IPS-18a (cell line): ENCODE results near the gene ATP6V0C.

Source experiments
- H3K27ac ChIP-seq: one replicate; pipeline ENCODE4 v1.5.1; 2013; ENCODE audit warnings: low read length
- H3K27me3 ChIP-seq: one replicate; pipeline ENCODE4 v1.6.1; 2013; ENCODE audit warnings: mild to moderate bottlenecking, low read length; ENCODE audit not compliant: control insufficient read depth, insufficient read depth
- H3K36me3 ChIP-seq: one replicate; pipeline ENCODE4 v1.6.1; 2013; ENCODE audit warnings: low read depth, low read length; ENCODE audit not compliant: control insufficient read depth
- H3K4me1 ChIP-seq: one replicate; pipeline ENCODE4 v1.6.1; 2013; ENCODE audit warnings: low read depth, low read length; ENCODE audit not compliant: control insufficient read depth
- H3K4me3 ChIP-seq: one replicate; pipeline ENCODE4 v1.5.1; 2013; ENCODE audit warnings: low read length
- H3K9ac ChIP-seq: one replicate; pipeline ENCODE4 v1.6.1; 2013; ENCODE audit warnings: mild to moderate bottlenecking, low read length, moderate library complexity
- H3K9me3 ChIP-seq: one replicate; pipeline ENCODE4 v1.6.1; 2013; ENCODE audit warnings: low read depth, low read length; ENCODE audit not compliant: control insufficient read depth

The ATP6V0C gene

GRCh38 chr16:2507665-2508064 is 6.1 kb upstream of the ATP6V0C start:
- no peak overlapping the region for H3K27ac ChIP-seq
- no peak overlapping the region for H3K9ac ChIP-seq
- peaks cover 1% of the 10 kb centered on the region for H3K4me1 ChIP-seq

DNA sequence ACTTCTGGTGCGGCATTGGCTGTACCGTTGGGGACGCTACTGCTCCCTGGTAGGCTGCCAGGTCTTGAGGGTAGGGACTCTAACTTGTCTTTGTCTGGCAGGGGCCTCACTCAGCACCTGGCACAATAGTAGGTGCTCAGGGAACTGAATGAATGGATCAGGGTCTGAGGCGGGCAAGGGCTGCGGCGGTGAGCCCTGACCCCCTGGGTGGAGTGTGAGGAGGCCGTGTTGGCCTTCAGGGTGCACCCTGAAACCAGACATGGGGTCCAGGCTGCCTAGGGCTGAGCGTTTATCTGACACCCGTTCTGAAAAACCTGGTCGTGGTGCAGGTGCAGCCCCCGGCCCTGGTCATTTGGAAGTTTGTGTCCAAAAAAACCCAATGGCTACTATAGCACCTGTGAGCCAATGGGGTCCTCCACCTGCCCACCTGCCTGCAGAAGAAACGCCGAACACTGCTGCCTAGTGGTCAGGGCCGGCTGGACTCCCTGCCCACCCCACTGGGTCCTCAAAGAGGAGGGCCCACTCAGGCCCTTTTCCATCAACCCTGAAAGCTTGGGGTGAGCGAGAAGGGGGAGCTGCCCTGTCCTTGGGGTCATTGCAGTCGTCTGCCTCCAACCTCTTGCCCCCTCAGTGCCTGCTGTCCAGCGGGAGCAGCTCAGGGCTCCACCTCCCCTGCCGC is 4.9 kb upstream of the ATP6V0C start:
- H3K27me3 ChIP-seq: no peaks in the 10 kb centered on the region
- H3K27ac ChIP-seq: no peak overlapping the region
- H3K9ac ChIP-seq: no peak overlapping the region
- H3K4me3 ChIP-seq: no peak overlapping the region
- H3K4me1 ChIP-seq: peaks cover 4% of the 10 kb centered on the region
- H3K36me3 ChIP-seq: no peaks in the 10 kb centered on the region
- no peaks in the 10 kb centered on the region for H3K9me3 ChIP-seq

More at GRCh38 chr16:2507665-2508064, 6.1 kb upstream of the ATP6V0C start:
- Histone ChIP-seq H3K4me3 (no peak overlapping the region), H3K27me3 (no peaks in the 10 kb centered on the region), H3K9me3 (no peaks in the 10 kb centered on the region), H3K36me3 (no peaks in the 10 kb centered on the region)

DNA sequence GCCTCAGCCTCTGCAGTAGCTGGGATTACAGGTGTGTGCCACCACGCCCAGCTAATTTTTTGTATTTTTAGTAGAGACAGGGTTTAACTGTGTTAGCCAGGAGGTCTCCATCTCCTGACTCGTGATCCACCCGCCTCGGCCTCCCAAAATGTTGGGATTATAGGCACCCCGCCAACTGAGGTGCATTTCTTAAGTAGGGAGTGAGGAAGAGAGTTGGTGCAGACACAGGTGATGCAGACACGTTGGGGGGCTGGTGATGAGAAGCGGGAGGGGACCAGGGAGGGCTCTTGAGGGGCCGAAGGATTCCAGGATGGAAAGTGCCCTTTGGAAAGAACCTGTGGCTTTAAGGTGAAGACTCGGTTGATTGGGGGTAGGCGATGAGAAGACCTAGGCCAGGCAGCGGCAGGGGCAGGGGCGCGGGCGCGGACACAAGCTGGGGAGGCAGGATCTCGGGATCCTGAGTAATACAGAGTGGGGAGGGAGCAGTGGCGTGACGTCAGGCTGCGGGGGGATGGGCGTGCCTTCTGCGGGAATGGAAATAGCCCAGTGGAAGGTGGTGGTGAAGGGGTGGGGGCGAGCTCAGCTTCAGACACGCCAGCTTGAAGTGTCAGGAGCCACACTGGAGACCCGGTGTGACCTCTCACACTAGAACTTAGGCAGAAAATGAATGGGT is 2.5 kb upstream of the ATP6V0C start:
- H3K36me3 ChIP-seq: no peaks in the 10 kb centered on the region
- H3K9ac ChIP-seq: no peak overlapping the region
- H3K4me3 ChIP-seq: no peak overlapping the region
- H3K27me3 ChIP-seq: no peaks in the 10 kb centered on the region
- H3K27ac ChIP-seq: no peak overlapping the region
- no peaks in the 10 kb centered on the region for H3K9me3 ChIP-seq
- H3K4me1 ChIP-seq: peaks cover 4% of the 10 kb centered on the region

DNA sequence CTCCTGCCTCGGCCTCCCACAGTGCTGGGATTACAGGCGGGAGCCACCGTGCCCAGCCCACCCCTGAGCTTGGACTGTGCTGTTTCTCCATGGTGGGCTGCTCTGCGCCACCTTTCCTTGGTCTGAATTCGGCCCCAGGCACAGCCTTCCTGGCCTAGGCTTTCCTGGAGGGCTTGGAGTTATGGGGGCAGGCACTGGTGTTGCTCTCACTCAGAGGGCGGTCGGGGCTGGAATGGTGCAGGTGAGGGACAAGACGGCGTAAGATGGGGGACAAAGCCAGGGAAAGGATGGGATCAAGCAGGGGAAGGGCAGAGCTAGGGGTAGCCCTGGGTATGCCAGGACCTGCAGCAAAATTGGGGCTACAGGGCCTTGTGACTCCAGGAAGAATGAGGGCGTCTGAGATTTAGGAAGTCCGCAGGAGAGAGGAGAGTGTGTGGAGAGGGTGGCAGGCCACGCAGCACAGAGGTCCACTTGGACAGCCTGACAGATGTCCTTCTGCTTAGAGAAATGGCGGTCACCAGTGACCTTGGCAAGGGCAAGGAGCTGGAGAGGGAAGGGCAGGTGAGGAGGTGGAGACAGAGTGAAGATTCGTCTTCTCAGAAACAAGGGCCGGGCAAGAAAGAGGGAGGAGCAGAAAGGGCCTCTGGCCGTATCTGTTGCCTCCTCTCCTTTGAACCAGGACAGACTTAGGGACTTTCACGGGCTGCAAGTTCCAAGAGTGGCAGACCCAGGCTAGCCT is 1.6 kb upstream of the ATP6V0C start:
- peaks cover 4% of the 10 kb centered on the region for H3K4me1 ChIP-seq
- H3K27me3 ChIP-seq: no peaks in the 10 kb centered on the region
- no peak overlapping the region for H3K9ac ChIP-seq
- H3K9me3 ChIP-seq: no peaks in the 10 kb centered on the region
- H3K36me3 ChIP-seq: no peaks in the 10 kb centered on the region
- no peak overlapping the region for H3K4me3 ChIP-seq
- no peak overlapping the region for H3K27ac ChIP-seq

DNA sequence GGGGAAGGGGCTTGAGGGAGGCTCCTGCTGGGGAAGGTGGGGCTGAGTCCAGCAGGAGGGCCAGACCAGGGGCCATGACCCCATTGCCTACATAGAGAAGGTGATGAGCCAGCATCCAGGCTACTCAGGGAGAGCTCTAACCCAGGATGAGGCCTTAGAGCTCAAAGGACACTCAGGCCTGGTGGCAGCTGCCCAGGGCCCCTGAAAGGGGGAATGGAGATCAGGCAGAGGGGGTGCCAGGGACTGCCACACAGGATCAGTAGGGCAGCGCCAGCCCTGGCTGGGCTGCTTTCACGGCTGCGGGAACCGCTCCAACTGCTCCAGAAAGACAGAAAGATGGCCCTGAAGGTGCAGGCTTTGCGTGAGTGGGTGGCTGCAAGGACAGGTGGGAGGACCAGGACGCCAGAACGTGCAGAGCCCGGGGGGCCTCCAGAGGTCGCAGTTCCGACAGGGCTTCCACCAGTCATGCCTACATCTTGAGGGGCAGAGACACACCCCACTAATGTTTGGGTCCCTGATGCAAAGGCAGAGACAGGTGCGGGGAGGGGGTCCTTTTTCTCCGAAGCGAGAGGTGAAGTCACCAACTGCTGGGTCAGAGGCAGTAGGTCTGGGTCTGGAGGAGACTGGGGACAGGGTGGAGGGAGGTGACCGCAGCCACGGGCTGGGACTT is 882 bp upstream of the ATP6V0C start:
- Histone ChIP-seq H3K4me1 (peaks cover 4% of the 10 kb centered on the region), H3K36me3 (no peaks in the 10 kb centered on the region), H3K27ac (peak overlapping the region; percentile 63), H3K9me3 (no peaks in the 10 kb centered on the region), H3K27me3 (no peaks in the 10 kb centered on the region), H3K4me3 (peak overlapping the region; percentile 72), H3K9ac (peak overlapping the region; percentile 73)

DNA sequence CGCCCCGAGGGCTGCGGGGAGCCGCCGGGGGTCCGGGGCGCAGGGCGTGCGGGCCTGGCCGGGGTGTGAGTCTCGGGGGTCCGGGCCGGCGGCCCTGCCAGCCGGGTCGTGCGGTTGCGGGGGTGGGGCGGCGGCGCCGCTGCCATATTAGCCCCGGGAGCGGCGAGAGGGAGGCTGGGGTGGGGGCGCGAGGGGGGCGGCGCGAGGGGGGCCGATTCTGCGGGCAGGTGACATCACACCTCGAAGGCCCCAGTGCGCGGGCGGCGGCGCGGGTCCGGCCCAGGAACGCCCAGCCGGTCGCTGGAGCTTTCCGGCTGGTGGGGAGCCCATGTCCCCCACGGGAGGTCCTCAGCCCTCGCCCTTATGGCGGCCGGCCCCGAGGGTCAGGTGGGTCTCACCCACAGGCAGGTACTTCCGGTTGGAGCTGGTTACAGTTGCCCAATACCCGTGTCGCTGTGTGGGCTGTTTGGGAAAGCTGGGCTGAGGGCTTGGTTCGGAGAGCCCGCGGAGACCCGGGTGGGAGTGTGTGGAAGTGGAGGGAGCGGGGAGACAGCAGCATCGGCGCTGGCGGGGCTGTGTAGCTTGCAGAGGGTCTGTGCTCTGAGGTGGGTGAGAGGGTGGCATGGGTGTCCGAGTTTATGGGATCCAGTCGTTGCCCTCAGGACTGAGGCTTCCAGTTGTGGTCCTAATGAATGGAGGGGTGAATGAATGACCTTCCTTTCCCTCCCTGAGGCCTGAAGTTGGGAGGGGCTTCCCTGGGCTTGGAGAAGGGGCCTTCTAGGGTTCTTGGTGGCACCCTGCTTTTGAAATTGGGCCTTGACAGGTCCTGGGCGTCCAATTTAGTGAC is 804 bp downstream of the ATP6V0C start:
- no peaks in the 10 kb centered on the region for H3K36me3 ChIP-seq
- H3K9ac ChIP-seq: peak overlapping the region; percentile 55
- H3K27me3 ChIP-seq: no peaks in the 10 kb centered on the region
- no peaks in the 10 kb centered on the region for H3K9me3 ChIP-seq
- no peak overlapping the region for H3K27ac ChIP-seq
- H3K4me3 ChIP-seq: peak overlapping the region; percentile 72
- peaks cover 4% of the 10 kb centered on the region for H3K4me1 ChIP-seq

GRCh38 chr16:2515180-2515851 is 1.6 kb downstream of the ATP6V0C start:
- Histone ChIP-seq H3K9ac (peak overlapping the region; percentile 55), H3K4me1 (peaks cover 4% of the 10 kb centered on the region), H3K27ac (no peak overlapping the region), H3K4me3 (peak overlapping the region; percentile 72), H3K27me3 (no peaks in the 10 kb centered on the region), H3K9me3 (no peaks in the 10 kb centered on the region), H3K36me3 (no peaks in the 10 kb centered on the region)

- no peak overlapping the region for H3K4me3 ChIP-seq
- no peak overlapping the region for H3K9ac ChIP-seq
- no peaks in the 10 kb centered on the region for H3K27me3 ChIP-seq
- no peaks in the 10 kb centered on the region for H3K9me3 ChIP-seq
- H3K36me3 ChIP-seq: no peaks in the 10 kb centered on the region
- no peak overlapping the region for H3K27ac ChIP-seq
- peaks cover 10% of the 10 kb centered on the region for H3K4me1 ChIP-seq
These were observed 2.9 kb downstream of the ATP6V0C start for GRCh38 chr16:2516391-2517240.

DNA sequence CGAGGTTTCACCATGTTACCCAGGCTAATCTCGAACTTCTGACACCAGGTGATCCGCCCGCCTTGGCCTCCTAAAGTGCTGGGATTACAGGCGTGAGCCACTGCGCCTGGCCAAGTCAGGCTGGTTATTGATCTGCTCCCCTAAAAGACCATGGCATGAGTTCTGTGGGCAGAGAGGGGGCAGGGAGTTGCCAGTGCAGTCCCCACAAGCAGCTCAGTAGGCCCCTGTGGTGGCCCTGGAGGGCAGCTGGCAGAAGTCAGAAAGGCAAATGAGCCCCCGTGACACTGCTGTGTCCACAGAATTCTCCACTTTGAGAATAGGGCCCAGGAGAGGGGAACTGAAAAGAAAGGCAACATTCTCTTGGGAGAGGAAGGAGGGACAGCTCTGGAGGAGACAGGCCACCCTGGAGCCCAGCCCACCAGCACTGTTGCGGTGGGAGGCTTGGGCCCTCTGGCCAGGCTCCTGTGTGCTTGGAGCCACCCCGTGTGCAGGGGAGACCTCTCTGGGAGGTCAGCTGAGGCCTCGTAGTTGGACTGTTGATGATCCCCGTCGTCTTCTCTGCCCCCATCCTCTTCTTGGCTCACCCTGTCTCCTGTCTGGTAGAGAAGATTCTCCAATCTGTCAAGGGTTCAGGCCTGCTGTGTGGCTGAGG is 4.3 kb downstream of the ATP6V0C start:
- Histone ChIP-seq H3K4me3 (no peak overlapping the region), H3K36me3 (peaks cover under 1% of the 10 kb centered on the region), H3K4me1 (peaks cover 6% of the 10 kb centered on the region), H3K27ac (no peak overlapping the region), H3K27me3 (no peaks in the 10 kb centered on the region), H3K9me3 (no peaks in the 10 kb centered on the region), H3K9ac (no peak overlapping the region)
